A673 (cell line): ENCODE measurements around the gene SRCIN1.

Source experiments
- CTCF ChIP-seq: fragments of 300-800, 200-600 bp; sonication (generic); conservative IDR thresholded peaks from 2 replicates; pipeline ENCODE4 v1.5.1; 2017; ENCODE audit warnings: low read depth, mild to moderate bottlenecking, antibody characterized with exemption, low read length, moderate library complexity, mixed read lengths
- EZH2 ChIP-seq: fragments of 200-600 bp; sonication (generic); IDR thresholded peaks from 2 replicates; pipeline ENCODE4 v1.6.1; 2017; ENCODE audit warnings: borderline replicate concordance, low read depth, mild to moderate bottlenecking, mixed read lengths, antibody characterized with exemption, low read length; ENCODE audit not compliant: poor library complexity, severe bottlenecking

- no peak for TF ChIP-seq CTCF
- TF ChIP-seq EZH2: no peak
These were observed 3.3 kb downstream of the SRCIN1 start for GRCh38 chr17:38602453-38602852.
